ENCODE measurements around the gene DECR2. TPM values are rescaled to one million over a fixed set of nuclear protein-coding genes. Genes with fewer than 3 reads are reported as not detected.

DECR2 gene
- total and polyA plus RNA-seq, 2 of the 13 experiments (the other 11 are each of a cell fraction or from before 2014, with no cell fraction given), result 36.3 to 44.6 TPM

DNA sequence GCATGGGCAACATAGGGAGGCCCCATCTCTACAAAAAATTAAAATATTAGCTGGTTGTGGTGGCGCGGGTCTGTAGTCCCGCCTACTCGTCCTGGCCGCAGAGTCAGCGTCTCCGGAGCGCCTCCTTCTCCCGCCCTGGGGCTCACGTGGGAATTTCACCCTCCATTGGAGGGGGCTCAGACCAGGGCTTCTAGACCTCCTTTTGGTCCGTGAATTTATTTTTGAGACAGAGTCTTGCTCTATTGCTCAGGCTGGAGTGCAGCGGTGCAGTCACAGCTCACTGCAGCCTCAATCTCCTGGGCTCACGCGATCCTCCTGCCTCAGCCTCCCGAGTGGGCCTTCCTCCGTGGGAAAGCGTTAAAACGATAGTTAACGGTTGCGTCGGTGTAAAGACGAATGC lies 5.1 kb upstream of the DECR2 start (continued):
- TF ChIP-seq ZBTB7B (CRISPR knock-in tag; IDR thresholded peaks at IDR 0.05) (peak; percentile 71; the same call in 1 of the 2 replicates), NFRKB (IDR thresholded peaks at IDR 0.05) (no peak), SNRNP70 (IDR thresholded peaks at IDR 0.05; ENCODE audit: low read depth, low read length) (no peak), ZNF205 (CRISPR knock-in tag; IDR thresholded peaks at IDR 0.05) (no peak), GPN1 (CRISPR knock-in tag; IDR thresholded peaks at IDR 0.05; ENCODE audit: borderline replicate concordance) (no peak), SIN3A (IDR thresholded peaks at IDR 0.05; ENCODE audit: borderline replicate concordance, low read depth, low read length) (peak; percentile 38; the same call in 1 of the 2 replicates), GABPB1 (CRISPR knock-in tag; IDR thresholded peaks at IDR 0.05) (peak; percentile 22; the same call in 1 of the 2 replicates), ZNF678 (CRISPR knock-in tag; IDR thresholded peaks at IDR 0.05) (no peak), ZNF543 (CRISPR knock-in tag; IDR thresholded peaks at IDR 0.05) (no peak), POLR2AphosphoS5 (IDR thresholded peaks at IDR 0.05; ENCODE audit: low read depth, low read length) (peak; percentile 47), ZNF672 (CRISPR knock-in tag; IDR thresholded peaks at IDR 0.05) (no peak), CEBPB (IDR thresholded peaks at IDR 0.05; ENCODE audit: borderline replicate concordance, low read depth, low read length) (no peak), SP2 (CRISPR knock-in tag; IDR thresholded peaks at IDR 0.05) (no peak), ESRRA (CRISPR knock-in tag; IDR thresholded peaks at IDR 0.05; ENCODE audit: low read depth) (no peak), HNRNPLL (IDR thresholded peaks at IDR 0.05; ENCODE audit: low read depth, low read length, poor library complexity, severe bottlenecking) (no peak), FOXO1 (CRISPR knock-in tag; IDR thresholded peaks at IDR 0.05) (0 out of 2 replicates have a peak, but pooled peaks have one; percentile 23)
- TF ChIP-seq, protein P1, sequence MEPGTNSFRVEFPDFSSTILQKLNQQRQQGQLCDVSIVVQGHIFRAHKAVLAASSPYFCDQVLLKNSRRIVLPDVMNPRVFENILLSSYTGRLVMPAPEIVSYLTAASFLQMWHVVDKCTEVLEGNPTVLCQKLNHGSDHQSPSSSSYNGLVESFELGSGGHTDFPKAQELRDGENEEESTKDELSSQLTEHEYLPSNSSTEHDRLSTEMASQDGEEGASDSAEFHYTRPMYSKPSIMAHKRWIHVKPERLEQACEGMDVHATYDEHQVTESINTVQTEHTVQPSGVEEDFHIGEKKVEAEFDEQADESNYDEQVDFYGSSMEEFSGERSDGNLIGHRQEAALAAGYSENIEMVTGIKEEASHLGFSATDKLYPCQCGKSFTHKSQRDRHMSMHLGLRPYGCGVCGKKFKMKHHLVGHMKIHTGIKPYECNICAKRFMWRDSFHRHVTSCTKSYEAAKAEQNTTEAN (CRISPR knock-in tag; conservative IDR thresholded peaks at IDR 0.05), result no peak
- TF ChIP-seq, protein P2, sequence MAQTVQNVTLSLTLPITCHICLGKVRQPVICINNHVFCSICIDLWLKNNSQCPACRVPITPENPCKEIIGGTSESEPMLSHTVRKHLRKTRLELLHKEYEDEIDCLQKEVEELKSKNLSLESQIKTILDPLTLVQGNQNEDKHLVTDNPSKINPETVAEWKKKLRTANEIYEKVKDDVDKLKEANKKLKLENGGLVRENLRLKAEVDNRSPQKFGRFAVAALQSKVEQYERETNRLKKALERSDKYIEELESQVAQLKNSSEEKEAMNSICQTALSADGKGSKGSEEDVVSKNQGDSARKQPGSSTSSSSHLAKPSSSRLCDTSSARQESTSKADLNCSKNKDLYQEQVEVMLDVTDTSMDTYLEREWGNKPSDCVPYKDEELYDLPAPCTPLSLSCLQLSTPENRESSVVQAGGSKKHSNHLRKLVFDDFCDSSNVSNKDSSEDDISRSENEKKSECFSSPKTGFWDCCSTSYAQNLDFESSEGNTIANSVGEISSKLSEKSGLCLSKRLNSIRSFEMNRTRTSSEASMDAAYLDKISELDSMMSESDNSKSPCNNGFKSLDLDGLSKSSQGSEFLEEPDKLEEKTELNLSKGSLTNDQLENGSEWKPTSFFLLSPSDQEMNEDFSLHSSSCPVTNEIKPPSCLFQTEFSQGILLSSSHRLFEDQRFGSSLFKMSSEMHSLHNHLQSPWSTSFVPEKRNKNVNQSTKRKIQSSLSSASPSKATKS (CRISPR knock-in tag; IDR thresholded peaks at IDR 0.05), result no peak
- TF ChIP-seq, protein P3, sequence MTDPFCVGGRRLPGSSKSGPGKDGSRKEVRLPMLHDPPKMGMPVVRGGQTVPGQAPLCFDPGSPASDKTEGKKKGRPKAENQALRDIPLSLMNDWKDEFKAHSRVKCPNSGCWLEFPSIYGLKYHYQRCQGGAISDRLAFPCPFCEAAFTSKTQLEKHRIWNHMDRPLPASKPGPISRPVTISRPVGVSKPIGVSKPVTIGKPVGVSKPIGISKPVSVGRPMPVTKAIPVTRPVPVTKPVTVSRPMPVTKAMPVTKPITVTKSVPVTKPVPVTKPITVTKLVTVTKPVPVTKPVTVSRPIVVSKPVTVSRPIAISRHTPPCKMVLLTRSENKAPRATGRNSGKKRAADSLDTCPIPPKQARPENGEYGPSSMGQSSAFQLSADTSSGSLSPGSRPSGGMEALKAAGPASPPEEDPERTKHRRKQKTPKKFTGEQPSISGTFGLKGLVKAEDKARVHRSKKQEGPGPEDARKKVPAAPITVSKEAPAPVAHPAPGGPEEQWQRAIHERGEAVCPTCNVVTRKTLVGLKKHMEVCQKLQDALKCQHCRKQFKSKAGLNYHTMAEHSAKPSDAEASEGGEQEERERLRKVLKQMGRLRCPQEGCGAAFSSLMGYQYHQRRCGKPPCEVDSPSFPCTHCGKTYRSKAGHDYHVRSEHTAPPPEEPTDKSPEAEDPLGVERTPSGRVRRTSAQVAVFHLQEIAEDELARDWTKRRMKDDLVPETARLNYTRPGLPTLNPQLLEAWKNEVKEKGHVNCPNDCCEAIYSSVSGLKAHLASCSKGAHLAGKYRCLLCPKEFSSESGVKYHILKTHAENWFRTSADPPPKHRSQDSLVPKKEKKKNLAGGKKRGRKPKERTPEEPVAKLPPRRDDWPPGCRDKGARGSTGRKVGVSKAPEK (CRISPR knock-in tag; IDR thresholded peaks at IDR 0.05; ENCODE audit: borderline replicate concordance), result 0 out of 2 replicates have a peak, but pooled peaks have one; percentile 49
- TF ChIP-seq, protein P4, sequence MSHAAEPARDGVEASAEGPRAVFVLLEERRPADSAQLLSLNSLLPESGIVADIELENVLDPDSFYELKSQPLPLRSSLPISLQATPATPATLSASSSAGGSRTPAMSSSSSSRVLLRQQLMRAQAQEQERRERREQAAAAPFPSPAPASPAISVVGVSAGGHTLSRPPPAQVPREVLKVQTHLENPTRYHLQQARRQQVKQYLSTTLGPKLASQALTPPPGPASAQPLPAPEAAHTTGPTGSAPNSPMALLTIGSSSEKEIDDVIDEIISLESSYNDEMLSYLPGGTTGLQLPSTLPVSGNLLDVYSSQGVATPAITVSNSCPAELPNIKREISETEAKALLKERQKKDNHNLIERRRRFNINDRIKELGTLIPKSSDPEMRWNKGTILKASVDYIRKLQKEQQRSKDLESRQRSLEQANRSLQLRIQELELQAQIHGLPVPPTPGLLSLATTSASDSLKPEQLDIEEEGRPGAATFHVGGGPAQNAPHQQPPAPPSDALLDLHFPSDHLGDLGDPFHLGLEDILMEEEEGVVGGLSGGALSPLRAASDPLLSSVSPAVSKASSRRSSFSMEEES (CRISPR knock-in tag; IDR thresholded peaks at IDR 0.05), result 0 out of 2 replicates have a peak, but pooled peaks have one; percentile 33
- TF ChIP-seq, protein P5, sequence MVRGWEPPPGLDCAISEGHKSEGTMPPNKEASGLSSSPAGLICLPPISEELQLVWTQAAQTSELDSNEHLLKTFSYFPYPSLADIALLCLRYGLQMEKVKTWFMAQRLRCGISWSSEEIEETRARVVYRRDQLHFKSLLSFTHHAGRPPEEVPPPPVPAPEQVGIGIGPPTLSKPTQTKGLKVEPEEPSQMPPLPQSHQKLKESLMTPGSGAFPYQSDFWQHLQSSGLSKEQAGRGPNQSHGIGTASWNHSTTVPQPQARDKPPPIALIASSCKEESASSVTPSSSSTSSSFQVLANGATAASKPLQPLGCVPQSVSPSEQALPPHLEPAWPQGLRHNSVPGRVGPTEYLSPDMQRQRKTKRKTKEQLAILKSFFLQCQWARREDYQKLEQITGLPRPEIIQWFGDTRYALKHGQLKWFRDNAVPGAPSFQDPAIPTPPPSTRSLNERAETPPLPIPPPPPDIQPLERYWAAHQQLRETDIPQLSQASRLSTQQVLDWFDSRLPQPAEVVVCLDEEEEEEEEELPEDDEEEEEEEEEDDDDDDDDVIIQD (CRISPR knock-in tag; IDR thresholded peaks at IDR 0.05; ENCODE audit: low read depth), result no peak
- TF ChIP-seq, protein P6, sequence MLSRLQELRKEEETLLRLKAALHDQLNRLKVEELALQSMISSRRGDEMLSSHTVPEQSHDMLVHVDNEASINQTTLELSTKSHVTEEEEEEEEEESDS (CRISPR knock-in tag; IDR thresholded peaks at IDR 0.05; ENCODE audit: borderline replicate concordance), result no peak

Measured in HepG2 (cell line).